ENCODE measurements around the gene FXYD6. TPM values are rescaled to one million over a fixed set of nuclear protein-coding genes. Genes with fewer than 3 reads are reported as not detected.
A peak's percentile ranks its signal among the peaks of the same experiment; 100 is the strongest.

Gene FXYD6
- total and polyA plus RNA-seq, 4 donors = 4.7 to 22.5 (median 12.3) TPM

- peak; percentile 28 for DNase-seq (ENCODE audit: low spot score)
- no peaks in the 10 kb centered on the region for H3K27me3 ChIP-seq (ENCODE audit: control insufficient read depth in 4 of 4, insufficient read depth in 4 of 4, low read length in 3 of 4)
- peaks cover 0 to 16% (median 4%) of the 10 kb centered on the region in 4 donors for H3K4me1 ChIP-seq (ENCODE audit: control insufficient read depth in 4 of 4, insufficient read depth in 4 of 4, low read length in 3 of 4)
- WGBS = 86% methylated on average over 8 of the region's 8 CpGs
- peak overlapping the region; percentile 2 to 74 for H3K27ac ChIP-seq (ENCODE audit: low read depth in 1 of 2, low read length in 2 of 2)
- H3K9me3 ChIP-seq (ENCODE audit: control insufficient read depth in 4 of 4, low read length in 3 of 4) = no peaks in the 10 kb centered on the region
- no peak for TF ChIP-seq FOXA1 (IDR thresholded peaks at IDR 0.05)
- H3K36me3 ChIP-seq (ENCODE audit: control insufficient read depth in 4 of 4, insufficient read depth in 3 of 4, low read depth in 1 of 4, low read length in 3 of 4) = no peaks in the 10 kb centered on the region
- H3K9ac ChIP-seq (ENCODE audit: low read depth in 1 of 2, low read length in 2 of 2) = no peak overlapping the region
- H3K4me3 ChIP-seq (ENCODE audit: low read depth in 1 of 3, low read length in 3 of 3) = no peak overlapping the region
Measured at GRCh38 chr11:117825538-117826189, 50.8 kb downstream of the FXYD6 start.

DNA sequence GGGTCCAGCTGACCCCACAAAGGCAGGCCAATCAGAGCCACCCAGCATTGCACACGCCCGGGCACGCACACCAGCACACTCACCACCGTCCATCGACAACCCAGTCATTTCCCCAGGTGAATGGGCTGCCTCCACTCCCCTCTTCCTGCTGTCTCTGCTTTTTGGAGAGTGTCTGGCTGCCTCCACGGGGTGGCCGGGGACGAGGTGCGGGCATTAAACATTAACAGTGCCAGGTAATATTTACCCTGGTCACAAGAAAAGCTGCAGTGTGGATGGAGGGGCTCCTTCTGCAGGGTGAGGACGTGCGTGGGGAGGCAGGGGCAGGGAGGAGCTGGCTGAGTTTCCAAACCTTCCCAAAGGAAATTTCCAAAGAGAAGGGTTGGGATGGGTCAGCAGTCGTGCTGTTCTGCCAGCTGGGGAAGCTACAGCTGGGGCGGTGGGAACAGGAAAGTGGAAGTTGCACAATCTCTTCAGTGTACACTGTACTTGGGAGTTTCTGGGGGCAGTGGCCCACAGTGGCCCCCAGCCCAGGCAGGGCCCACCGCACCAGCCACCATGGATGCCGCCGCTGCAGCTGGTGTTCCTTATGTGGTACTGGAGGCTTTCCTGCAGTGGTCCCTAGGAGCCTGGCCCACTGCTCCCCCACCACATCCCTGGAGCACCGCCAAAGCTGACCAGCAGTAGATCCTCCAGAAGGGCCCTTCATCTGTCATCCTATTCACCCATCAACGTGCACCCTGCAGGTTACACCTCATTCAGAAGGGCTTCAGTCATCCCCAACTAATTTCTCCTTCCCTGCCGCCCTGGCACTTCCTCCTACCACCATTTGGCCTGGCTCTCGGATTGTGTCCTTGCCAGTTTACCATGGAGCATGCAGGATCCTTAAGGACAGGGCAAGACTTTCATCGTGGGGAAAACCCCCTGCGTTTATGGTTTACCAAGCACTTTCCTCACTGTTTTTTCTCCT is 51.6 kb downstream of the FXYD6 start, which contains the start of gene FXYD2:
TSS of gene FXYD2 (minus strand) at position 174 of the 967 bp plus-strand sequence. CDS start at position 108, 66 bp downstream.
- Histone ChIP-seq H3K27ac (ENCODE audit: low read depth in 1 of 2, low read length in 2 of 2) (peak within 1 kb of the TSS; percentile 50 to 74), H3K36me3 (ENCODE audit: control insufficient read depth in 4 of 4, insufficient read depth in 3 of 4, low read depth in 1 of 4, low read length in 3 of 4) (no peaks in the 10 kb centered on the region), H3K4me3 (ENCODE audit: low read depth in 1 of 3, low read length in 3 of 3) (no peak within 1 kb of the TSS), H3K4me1 (ENCODE audit: control insufficient read depth in 4 of 4, insufficient read depth in 4 of 4, low read length in 3 of 4) (peaks cover 0 to 16% (median 4%) of the 10 kb centered on the region in 4 donors), H3K9me3 (ENCODE audit: control insufficient read depth in 4 of 4, low read length in 3 of 4) (no peaks in the 10 kb centered on the region), H3K9ac (ENCODE audit: low read depth in 1 of 2, low read length in 2 of 2) (peak within 1 kb of the TSS in 1 of 2 donors; percentile 8), H3K27me3 (ENCODE audit: control insufficient read depth in 4 of 4, insufficient read depth in 4 of 4, low read length in 3 of 4) (no peaks in the 10 kb centered on the region)
- DNase-seq (ENCODE audit: low spot score) = peak; percentile 50
- 27% methylated on average over 22 of the region's 22 CpGs for WGBS
- TF ChIP-seq FOXA1 (IDR thresholded peaks at IDR 0.05) = no peak
- peak; percentile 49 for TF ChIP-seq NR2F2 (IDR thresholded peaks at IDR 0.05)

DNA sequence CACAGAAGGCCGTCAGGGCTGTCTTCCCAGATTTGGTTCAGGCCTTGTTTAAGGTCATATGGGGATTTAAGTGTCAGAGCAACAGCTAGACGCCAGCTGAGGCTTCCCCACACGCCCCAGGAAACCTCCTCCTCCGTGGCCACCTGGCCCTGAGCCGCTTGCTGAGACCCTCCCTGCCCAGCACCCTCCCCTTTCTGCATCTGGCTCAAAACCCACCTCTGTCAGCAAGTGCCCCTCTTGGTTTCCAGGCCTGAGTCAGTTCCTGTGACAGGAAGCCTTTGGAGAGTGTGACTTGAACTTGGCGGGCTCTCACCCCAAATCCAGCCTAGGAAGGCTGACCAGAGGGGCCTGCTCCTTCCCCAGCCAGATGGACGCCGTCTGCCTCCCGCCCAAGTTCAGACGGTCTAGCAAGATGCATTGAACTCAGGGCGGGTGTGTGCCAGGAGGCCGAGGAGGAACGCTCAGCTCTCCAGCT is 52.5 kb downstream of the FXYD6 start:
- H3K4me3 ChIP-seq (ENCODE audit: low read depth in 1 of 3, low read length in 3 of 3) = no peak overlapping the region
- H3K9ac ChIP-seq (ENCODE audit: low read depth in 1 of 2, low read length in 2 of 2) = peak overlapping the region in 1 of 2 donors; percentile 8
- TF ChIP-seq JUND (IDR thresholded peaks at IDR 0.05) (no peak), MAX (IDR thresholded peaks at IDR 0.05) (no peak), FOXA2 (IDR thresholded peaks at IDR 0.05) (no peak), EGR1 (IDR thresholded peaks at IDR 0.05; ENCODE audit: low read depth in 2 of 2) (no peak), NR2F2 (IDR thresholded peaks at IDR 0.05) (peak; percentile 63), SP1 (IDR thresholded peaks at IDR 0.05) (no peak), ATF3 (IDR thresholded peaks at IDR 0.05) (no peak), HNF4G (IDR thresholded peaks at IDR 0.05) (no peak), RAD21 (IDR thresholded peaks at IDR 0.05) (no peak), TAF1 (conservative IDR thresholded peaks at IDR 0.05) (no peak), RXRA (IDR thresholded peaks at IDR 0.05) (peak in 1 of 2 donors; percentile 27)
- TF ChIP-seq, protein P1, sequence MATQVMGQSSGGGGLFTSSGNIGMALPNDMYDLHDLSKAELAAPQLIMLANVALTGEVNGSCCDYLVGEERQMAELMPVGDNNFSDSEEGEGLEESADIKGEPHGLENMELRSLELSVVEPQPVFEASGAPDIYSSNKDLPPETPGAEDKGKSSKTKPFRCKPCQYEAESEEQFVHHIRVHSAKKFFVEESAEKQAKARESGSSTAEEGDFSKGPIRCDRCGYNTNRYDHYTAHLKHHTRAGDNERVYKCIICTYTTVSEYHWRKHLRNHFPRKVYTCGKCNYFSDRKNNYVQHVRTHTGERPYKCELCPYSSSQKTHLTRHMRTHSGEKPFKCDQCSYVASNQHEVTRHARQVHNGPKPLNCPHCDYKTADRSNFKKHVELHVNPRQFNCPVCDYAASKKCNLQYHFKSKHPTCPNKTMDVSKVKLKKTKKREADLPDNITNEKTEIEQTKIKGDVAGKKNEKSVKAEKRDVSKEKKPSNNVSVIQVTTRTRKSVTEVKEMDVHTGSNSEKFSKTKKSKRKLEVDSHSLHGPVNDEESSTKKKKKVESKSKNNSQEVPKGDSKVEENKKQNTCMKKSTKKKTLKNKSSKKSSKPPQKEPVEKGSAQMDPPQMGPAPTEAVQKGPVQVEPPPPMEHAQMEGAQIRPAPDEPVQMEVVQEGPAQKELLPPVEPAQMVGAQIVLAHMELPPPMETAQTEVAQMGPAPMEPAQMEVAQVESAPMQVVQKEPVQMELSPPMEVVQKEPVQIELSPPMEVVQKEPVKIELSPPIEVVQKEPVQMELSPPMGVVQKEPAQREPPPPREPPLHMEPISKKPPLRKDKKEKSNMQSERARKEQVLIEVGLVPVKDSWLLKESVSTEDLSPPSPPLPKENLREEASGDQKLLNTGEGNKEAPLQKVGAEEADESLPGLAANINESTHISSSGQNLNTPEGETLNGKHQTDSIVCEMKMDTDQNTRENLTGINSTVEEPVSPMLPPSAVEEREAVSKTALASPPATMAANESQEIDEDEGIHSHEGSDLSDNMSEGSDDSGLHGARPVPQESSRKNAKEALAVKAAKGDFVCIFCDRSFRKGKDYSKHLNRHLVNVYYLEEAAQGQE (IDR thresholded peaks at IDR 0.05) = peak; percentile 12
- H3K36me3 ChIP-seq (ENCODE audit: control insufficient read depth in 4 of 4, insufficient read depth in 3 of 4, low read depth in 1 of 4, low read length in 3 of 4) = no peaks in the 10 kb centered on the region
- peak overlapping the region; percentile 50 to 74 for H3K27ac ChIP-seq (ENCODE audit: low read depth in 1 of 2, low read length in 2 of 2)
- no peaks in the 10 kb centered on the region for H3K27me3 ChIP-seq (ENCODE audit: control insufficient read depth in 4 of 4, insufficient read depth in 4 of 4, low read length in 3 of 4)
- WGBS = 28% methylated on average over 13 of the region's 13 CpGs
- no peak for DNase-seq (ENCODE audit: low spot score)
- H3K9me3 ChIP-seq (ENCODE audit: control insufficient read depth in 4 of 4, low read length in 3 of 4) = no peaks in the 10 kb centered on the region
- peaks cover 0 to 16% (median 4%) of the 10 kb centered on the region in 4 donors for H3K4me1 ChIP-seq (ENCODE audit: control insufficient read depth in 4 of 4, insufficient read depth in 4 of 4, low read length in 3 of 4)
